HCT116 (cell line): Measurements from ENCODE around the gene C16orf74.

Source experiments
- CEBPB ChIP-seq: IDR thresholded peaks from 2 replicates; pipeline ENCODE4 v1.6.1; 2012; ENCODE audit warnings: low read depth
- TF ChIP-seq, protein P1 (sequence below): IDR thresholded peaks from 2 replicates; pipeline ENCODE4 v1.6.1; 2012
- TF ChIP-seq, protein P2 (sequence below): IDR thresholded peaks from 2 replicates; pipeline ENCODE4 v1.6.1; 2012

DNA sequence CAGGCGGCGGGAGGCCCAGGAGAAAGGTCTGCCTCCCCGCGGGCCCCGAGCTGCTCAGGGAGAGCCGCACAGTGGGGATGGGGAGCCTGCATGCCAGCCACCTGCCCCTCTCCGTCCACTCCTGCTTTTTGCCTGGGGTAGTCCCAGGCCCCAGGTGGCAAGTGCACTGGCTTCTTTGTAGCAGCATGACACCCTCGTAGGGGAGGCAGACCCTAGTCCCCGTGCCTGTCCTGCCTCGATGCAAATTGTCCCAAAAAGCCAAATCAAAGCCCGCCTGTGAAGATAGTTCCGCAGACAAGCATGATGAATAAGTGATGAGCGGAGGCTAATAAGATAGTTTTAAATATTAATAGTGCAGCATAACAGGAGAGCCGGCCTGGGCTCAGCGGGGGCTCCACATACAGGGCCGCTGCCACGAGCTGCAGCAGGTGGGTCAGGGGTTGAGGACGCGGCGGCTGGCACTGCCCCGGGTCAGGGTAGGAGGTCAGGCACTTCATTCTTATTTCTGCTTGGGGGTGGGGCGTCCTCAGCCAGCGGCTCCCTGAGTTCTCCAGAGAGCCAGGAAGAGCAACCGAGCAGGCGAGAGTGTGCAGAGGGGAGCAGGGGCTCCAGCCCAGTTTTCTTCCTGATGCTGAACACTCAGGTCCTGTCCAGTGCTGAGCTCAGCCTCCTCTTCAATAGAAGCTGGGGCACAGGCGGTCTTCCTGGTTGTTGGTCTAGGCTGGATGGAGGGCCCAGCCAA is 89.0 kb downstream of the C16orf74 start:
- no peak for TF ChIP-seq CEBPB
- TF ChIP-seq, protein P1, sequence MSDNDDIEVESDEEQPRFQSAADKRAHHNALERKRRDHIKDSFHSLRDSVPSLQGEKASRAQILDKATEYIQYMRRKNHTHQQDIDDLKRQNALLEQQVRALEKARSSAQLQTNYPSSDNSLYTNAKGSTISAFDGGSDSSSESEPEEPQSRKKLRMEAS = no peak
- TF ChIP-seq, protein P2, sequence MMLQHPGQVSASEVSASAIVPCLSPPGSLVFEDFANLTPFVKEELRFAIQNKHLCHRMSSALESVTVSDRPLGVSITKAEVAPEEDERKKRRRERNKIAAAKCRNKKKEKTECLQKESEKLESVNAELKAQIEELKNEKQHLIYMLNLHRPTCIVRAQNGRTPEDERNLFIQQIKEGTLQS = no peak
